GM21723 (cell line): ENCODE data around the gene CGB3.
"Not testable (repeated sequence)": the region's sequence is repeated elsewhere in the genome, so short reads cannot be mapped to it uniquely, and the experiment has no call there.

Experiments
- ATAC-seq: cut with Tn5 transposase; IDR thresholded peaks from one replicate; pipeline ENCODE4 v1.9.1; 2021; ENCODE audit warnings: mild to moderate bottlenecking, moderate library complexity; ENCODE audit not compliant: unreplicated experiment

The CGB3 gene

DNA sequence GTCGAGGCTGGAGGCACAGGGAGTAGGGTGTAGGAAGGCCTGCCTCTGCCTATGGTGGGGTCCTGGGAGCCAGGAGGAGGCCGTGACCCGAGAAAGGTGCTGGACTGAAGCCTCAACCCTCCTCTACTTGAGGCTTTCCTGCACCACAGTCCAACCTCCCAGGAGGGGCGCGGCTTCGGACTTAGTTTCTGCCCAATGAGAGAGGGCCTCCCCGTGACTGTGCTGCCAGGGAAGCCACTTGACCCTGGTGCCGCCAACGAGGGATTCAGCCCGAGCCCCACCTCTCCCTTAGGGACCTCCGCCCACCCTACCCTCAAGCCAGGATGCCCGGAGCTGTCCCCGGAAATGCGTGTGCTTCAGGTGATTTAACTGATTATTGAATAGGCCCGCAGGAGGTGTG lies at the start of gene CGB3:
CGB3 (minus strand) TSS at position 101 of the 400 bp plus-strand sequence. CDS start 362 bp downstream, outside the sequence.
- ATAC-seq = not testable (repeated sequence)

DNA sequence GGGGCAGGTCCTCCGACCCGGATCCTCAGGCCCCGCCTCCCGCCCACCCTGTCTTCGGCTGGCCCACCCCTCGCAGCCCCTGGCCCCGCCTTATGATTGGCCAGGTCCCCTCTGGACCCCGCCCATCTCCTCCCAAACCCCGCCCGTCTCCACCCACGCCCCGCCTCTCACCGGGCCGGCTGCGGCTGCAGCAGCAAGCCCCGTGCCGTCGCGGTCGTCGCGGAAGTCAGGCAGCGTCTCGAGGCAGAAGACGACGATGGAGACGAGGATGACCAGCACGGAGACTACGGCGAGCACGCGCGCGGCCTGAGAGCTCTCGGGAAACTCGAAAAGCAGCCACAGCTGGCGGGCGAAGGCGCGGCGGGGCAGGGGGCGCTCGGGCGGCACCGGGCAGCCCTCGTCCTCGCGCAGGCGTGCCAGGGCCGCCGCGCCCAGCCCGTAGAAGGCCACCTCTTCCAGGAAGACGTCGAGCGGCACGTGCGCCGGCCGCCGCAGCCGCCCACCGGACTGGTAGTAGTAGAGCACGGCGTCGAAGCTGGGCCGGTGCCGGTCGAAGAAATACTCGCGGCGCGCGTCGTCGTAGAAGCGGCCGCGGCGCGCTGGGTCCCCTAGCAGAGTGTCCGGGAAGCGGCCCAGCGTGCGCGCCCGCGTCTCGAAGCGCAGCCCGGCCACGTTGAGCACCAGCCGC lies 47.9 kb upstream of the CGB3 start:
- no peak for ATAC-seq

DNA sequence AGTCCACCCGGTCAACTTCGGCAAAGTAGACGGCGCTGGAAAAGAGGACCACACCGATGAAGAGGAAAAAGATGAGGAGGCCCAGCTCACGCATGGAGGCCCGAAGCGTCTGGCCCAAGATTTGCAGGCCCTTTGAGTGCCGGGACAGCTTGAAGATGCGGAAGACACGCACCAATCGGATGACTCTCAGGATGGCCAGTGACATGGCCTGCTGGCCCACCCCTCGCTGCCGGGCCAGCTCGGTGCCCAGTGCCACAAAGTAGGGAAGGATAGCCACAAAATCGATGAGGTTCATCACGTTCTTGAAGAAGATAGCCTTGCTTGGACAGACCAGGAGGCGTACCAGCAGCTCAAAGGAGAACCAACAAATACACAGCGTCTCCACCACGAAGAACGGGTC lies 46.3 kb upstream of the CGB3 start:
- ATAC-seq = no peak

DNA sequence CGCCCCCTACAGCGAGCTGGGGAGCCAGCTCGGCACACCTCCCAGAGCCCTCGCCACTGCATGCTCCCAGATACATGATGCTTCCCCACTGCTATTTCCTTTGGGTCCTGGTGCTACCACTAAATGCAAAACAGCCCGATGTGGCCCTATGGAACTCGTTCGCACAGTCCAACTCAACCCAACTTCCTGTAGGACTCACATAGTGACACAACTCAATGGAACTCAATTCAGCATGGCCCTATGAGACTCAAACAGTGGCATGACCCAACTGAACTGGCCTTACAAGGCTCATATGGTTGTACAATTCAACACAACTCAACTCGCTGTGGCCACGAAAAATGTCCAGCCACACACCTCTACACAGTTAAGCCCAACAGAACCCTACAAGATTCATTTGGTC lies 44.9 kb upstream of the CGB3 start:
- ATAC-seq = no peak

DNA sequence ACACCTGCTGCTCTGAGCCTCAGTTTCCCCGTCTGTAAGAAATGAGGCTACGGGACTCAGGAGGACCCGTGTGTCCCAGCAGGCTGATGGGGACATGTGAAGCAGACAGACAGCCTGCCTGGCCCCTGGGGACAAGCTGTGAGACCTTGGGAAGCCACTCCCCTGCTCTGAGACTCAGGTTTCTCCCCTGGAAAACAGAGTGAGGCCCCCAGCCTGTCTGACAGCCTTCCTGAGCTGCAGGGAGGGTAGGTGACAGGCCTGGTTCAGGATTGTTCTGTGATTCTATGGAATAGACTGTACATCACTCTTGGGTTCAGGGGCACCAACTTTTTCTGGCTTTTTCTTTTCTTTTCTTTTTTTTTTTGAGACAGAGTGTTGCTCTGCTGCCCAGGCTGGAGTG lies 43.4 kb upstream of the CGB3 start:
- ATAC-seq = no peak

DNA sequence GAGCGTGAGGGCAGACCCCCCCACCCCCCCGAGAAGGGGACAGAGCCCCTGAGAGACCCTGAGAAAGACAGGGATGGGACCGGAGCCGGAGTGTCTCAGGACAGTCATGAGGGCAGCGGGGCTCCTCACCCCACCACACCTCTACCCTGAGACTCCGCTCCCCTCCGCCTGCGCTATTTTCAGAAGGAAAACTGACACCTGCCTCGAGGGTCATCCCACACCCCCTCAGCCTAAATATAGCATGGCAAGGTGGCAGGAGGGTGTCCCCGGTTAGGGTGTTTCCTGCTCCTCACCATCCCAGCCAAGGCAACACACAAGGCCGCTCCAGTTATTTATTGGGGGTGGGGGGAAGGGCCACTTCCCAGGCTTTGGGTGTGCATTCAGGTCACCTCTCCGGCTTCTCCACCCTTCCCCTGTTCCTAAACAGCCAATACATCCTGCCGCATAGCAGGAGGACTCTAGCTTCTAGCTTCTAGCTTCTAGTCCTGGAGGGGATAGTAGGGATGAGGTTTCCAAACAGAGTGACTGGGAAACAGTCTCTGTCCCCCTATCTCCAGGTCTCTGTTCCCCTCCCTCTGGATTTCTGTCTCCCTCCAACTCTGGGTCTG lies 41.9 kb upstream of the CGB3 start:
- no peak for ATAC-seq

DNA sequence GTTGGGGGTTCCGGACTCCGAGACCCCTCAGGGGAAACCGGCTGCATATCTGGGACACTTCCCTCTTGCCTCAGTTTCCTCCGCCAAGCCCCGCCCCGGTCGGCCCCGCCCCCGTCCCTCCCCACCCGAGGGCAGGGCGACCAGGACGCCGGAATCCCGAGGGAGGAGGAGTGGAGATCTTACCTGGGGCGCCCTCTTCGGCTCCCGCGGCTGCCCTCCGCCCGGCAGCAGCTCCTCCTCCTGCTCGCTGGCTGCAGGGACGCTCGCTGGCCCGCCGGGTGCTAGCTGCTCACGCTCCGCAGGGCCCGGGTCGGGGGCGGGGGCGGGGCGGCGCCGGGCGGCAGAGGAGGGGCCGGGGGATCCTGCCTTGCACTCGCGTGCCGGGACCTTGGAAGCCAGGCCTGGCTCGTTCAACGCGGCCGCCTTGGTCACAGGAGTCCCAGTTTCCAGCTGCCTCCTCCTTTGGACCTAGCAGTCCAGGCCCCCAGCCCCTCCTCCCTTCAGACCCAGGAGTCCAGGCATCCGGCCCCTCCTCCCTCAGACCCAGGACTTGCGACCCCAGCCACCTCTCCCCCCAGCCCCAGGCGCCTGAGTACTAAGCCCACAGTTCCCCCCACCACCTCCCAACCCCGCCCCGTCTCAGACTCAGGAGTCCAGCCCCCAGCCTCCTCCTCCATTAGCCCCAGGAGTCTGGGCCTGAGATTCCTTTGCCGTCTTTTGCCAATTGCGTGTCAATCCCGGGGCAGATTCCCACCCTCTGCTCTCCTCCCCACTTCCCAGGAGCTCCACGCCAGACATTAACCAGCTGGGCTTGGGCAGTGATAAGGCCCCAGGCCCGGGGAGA lies 40.9 kb upstream of the CGB3 start, which contains the start of gene NTF4:
NTF4 (minus strand) TSS at position 51 of the 844 bp plus-strand sequence. CDS start 2,821 bp downstream, outside the sequence.
- ATAC-seq = no peak

DNA sequence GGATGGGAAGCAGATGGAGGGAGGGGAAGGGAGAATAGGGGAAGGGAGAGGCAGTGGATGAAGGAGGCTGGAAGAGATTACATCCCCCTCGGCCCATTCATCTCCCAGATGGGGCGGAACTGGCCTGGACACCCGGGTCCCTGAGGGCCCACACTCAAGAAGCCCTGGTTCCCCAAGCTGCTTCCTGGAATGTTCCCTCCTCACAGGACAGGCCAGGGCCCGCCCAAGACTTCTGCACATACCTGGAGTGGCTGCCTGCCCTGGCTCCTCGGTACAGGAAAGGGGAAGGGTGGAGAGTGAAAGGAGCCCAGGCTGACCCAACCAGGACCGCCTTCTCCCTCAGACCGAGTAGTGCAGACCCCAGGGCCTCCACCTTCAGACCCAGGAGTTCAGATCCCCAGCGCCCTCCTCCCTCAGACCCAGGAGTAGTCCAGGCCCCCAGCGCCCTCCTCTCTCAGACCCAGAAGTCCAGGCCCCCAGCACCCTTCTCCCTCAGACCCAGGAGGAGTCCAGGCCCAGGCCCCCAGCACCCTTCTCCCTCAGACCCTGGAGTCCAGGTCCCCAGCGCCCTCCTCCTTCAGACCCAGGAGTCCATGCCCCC lies 40.0 kb upstream of the CGB3 start:
- ATAC-seq = no peak

DNA sequence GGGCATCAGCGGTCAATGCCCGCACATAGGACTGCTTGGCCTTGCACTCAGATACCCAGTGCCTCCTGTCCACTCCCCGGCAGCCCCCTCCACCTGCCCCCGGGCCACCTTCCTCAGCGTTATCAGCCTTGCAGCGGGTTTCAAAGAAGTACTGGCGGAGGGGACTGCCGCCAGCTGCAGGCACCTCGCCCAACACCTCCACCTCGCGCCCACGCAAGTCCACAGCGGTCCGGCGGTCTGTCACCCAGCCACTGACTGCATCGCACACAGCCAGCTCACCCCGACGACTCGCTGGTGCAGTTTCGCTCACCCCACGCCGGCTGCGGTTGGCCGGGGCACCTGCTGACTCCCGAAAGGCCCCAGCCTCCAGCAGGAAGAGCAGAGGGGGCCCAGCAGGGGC lies 37.3 kb upstream of the CGB3 start:
- no peak for ATAC-seq

DNA sequence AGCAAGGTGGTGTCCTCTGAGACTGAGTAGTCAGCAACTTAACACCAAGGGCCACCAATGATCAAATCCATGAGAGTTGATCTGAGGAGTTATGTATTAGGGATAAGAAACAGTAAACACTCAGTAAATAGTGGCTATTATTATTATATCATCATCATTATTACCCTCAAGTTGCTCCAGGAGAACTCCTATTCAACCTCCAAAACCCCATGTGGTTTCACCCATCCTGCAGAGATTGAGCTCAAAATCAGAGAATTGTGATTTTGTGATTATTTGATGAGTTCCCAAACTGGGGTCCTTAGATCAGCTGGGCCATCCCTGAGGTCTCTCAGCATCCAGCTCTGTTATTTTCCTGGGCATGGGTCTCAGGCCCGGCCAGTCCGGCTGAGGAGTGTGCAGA lies 36.9 kb upstream of the CGB3 start:
- ATAC-seq = no peak

DNA sequence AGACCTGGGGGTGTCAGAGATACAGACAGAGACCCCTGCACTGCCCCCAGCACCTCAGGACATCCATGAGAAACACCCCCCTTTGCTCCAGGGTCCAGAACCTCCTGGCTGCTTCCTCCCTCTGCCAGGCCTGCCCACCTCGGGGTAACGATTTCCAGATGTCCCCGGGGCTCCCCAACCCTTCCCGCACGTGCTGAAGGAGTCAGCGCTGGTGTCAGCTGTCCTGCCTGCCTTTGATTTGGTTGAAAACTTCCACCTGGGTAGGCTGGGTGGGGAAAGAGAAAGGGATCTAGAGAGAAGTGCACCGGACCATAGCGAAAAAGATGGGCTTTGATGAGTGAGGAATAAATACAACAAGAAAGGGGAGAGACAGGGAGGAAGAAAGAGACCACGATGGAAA lies 34.9 kb upstream of the CGB3 start:
- no peak for ATAC-seq

DNA sequence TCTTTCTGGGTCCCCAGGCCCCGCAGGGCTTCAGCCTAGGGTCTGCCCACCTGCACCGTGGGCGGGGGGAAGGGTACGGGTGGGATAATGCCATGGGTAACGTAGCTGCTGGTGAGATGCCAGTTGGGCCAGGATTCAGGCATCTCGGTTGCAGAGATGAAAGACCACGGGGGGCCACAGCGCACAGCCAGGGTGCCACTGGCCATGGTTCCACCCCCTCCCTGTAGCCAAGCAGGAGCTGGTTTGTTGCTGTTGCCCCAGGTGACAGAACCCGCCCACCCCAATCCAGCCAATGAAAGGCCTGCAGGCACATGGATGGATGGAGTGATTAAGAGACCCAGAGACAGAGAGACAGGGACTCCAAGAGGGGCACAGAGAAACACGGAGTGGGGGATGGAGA lies 34.4 kb upstream of the CGB3 start:
- no peak for ATAC-seq

DNA sequence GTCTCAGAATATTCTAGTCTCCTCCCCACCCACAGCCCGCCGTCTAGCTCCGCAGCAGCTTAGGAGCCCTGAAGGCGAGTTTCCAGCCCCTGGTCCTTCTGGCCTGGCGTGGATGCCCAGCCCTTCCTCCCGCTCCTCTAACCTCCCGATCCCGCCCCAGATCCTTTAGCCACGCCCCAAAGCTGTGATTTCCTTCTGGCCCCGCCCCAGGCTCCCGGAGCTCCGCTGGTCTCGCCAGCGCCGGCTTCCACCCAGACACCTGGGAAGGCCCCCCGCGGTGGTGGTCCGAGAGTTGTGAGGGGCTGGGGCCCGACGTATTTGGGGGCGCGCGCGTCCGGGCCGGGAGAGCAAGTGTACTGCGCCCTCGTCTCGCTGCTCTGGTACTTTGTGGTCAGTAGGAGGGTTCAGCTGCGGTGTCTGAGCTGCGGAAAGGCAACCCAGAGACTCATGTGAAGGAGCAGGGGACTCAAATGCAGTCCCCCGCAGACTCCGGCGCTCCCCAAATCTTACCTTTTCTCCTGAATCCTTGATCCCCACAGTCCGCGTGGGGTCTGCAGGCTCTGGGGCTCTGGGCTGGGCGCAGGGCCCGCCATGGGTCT lies 33.6 kb upstream of the CGB3 start, which contains the start of gene CGB7:
CGB7 (minus strand) TSS at position 114 of the 599 bp plus-strand sequence. CDS start 2,374 bp downstream, outside the sequence.
- ATAC-seq = no peak

DNA sequence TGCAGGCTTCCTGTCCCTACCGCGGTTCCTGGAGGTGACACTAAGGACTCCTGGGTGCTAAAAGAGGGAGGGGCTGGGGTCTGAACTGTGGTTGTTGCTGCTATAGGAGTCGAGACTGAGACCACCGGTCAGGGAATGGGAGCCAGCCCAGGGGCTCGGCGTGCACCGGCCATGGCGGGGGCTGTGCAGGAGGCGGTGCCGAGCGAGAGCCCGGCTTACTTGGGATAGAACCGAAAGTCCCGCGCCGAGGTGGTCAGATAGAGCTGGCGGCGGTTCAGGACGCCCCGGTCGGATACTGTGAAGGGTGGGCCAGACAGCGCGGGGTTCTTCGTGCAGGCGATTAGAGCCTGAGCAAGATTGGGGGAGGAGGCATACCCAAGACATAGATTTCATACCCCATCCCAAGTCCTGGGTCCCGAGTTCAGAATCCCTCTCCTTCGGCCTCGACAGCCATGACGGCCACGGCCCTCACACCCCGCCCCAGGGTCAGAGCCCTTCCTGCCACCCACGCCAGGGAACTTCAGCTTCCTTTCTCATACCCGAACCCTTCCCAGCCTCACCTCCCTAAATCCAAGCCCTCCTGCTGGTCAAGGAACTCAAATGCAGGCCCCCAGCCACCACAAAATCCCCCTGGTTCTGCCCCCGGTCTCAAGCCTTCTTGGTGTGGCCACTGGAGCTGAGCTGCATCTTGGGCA lies 32.9 kb upstream of the CGB3 start:
- not testable (repeated sequence) for ATAC-seq

DNA sequence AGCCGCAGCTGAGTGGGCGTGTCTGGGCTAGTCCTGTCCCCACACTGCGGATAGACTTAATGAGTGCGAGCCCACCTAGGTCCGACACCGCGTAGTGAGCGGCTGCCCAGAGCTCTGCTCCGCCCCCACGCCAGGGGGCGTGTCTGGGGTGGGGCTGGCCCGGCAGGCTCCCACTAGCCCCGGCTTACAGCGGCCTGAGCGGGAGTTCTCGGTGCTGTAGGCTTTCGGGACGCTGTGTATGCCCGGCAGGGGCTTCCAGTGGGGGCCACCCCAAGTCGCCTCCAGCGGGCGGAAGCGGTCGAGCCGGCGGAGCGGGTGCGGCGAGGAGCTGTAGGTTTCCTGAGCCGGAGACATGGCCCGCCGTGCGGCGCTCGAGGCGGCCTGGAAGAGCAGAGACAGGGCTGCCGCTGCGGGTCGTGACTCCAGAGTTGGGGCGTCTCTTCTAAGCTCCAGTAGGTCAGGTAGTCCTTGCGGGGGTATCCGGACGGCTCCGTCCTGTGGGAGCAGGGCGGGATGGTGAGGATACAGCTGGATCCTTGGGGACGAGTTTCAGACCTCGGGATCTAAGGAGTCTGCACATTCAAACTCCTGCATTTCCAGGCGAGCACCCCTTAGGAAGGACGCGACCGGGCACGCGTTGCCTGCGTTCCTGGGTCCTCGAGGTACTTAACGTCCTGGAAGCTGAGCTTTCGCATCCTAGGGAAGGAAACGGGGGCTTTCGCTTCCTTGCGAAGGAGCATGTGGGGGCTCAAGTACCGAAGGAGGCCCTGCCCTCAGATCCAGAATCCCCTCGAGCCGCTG lies 32.2 kb upstream of the CGB3 start:
- ATAC-seq = no peak

DNA sequence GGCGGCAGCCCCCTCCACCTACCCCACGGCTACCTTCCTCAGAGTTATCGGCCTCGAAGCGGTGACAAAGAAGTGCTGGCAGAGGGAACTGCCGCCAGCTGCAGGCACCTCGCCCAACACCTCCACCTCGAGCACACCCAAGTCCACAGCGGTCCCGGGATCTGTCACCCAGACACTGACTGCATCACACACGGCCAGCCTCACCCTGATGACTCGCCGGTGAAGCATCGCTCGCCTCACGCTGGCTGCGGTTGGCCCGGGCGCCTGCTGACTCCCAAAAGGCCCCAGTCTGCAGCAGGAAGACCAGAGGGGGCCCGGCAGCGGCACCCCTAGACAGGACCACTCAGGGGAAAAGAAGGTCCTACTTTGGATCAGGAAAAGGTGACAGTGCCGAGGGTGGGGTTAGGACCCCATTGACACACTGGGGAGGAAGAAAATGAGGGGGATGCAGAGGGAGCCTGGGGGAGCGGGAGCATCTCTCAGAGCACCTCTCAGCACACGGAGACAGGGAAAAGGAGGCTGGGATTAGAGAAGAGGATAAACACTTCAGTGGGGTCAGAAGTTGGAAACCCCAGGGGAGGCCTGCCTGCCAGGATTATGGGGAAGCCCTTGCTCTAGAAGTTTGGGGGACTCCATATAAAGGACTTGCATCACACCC lies 26.4 kb upstream of the CGB3 start:
- ATAC-seq = not testable (repeated sequence)

DNA sequence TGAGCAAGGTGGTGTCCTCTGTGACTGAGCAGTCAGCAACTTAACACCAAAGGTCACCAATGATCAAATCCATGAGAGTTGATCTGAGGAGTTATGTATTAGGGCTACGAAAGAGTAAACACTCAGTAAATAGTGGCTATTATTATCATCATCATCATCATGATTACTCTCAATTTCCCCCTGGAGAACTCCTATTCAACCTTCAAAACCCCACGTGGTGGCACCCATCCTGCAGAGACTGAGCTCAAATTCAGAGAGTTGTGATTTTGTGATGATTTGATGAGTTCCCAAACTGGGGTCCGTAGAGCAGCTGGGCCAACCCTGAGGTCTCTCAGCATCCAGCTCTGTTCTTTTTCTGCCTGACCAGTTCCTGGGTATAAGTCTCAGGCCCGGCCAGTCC lies 25.7 kb upstream of the CGB3 start:
- ATAC-seq = not testable (repeated sequence)

DNA sequence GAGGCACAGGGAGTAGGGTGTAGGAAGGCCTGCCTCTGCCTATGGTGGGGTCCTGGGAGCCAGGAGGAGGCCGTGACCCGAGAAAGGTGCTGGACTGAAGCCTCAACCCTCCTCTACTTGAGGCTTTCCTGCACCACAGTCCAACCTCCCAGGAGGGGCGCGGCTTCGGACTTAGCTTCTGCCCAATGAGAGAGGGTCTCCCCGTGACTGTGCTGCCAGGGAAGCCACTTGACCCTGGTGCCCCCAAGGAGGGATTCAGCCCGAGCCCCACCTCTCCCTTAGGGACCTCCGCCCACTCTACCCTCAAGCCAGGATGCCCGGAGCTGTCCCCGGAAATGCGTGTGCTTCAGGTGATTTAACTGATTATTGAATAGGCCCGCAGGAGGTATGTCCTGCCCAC lies 24.9 kb upstream of the CGB3 start, which contains the start of gene CGB8:
CGB8 (minus strand) TSS at position 101 of the 400 bp plus-strand sequence. CDS start 372 bp downstream, outside the sequence.
- not testable (repeated sequence) for ATAC-seq

DNA sequence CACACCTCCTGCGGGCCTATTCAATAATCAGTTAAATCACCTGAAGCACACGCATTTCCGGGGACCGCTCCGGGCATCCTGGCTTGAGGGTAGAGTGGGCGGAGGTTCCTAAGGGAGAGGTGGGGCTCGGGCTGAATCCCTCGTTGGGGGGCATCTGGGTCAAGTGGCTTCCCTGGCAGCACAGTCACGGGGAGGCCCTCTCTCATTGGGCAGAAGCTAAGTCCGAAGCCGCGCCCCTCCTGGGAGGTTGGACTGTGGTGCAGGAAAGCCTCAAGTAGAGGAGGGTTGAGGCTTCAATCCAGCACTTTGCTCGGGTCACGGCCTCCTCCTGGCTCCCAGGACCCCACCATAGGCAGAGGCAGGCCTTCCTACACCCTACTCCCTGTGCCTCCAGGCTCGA lies 19.4 kb upstream of the CGB3 start, which contains the start of gene CGB5:
CGB5 (plus strand) TSS at position 301 of the 400 bp plus-strand sequence. CDS start 362 bp downstream, outside the sequence.
- ATAC-seq = not testable (repeated sequence)
